K562 (cell line): ENCODE data around the gene CHRNB1. TPM values are rescaled to one million over a fixed set of nuclear protein-coding genes. Genes with fewer than 3 reads are reported as not detected.
A peak's percentile ranks its signal among the peaks of the same experiment; 100 is the strongest.

ENCODE experiments used
- CREM ChIP-seq: IDR thresholded peaks from 2 replicates; pipeline ENCODE4 v1.6.1; 2014; ENCODE audit warnings: antibody characterized with exemption, low read depth
- CSDE1 ChIP-seq, 2 experiments: fragments of 450-650 bp; IDR thresholded peaks; 2 replicates each; pipeline ENCODE4 v1.6.1; 2016; ENCODE audit warnings: mild to moderate bottlenecking in 1 of 2
- FOXJ2 ChIP-seq: fragments of 200-800 bp; sonication (Bioruptor generic); IDR thresholded peaks from 2 replicates; pipeline ENCODE4 v1.6.1; 2016; ENCODE audit warnings: missing genetic modification characterization, missing compliant biosample characterization
- FOXP4 ChIP-seq: sonication (generic); formaldehyde crosslinking; IDR thresholded peaks from 2 replicates; pipeline ENCODE4 v1.8.0; 2022; ENCODE audit warnings: mild to moderate bottlenecking, missing genetic modification reagents, borderline replicate concordance
- HCFC1 ChIP-seq: IDR thresholded peaks from 2 replicates; pipeline ENCODE4 v1.6.1; 2012; ENCODE audit warnings: low read depth, low read length, improper control_type of control experiment
- HDAC8 ChIP-seq: fragments of 450-650 bp; IDR thresholded peaks from 2 replicates; pipeline ENCODE4 v1.6.1; 2016; ENCODE audit warnings: mild to moderate bottlenecking, missing genetic modification characterization, moderate library complexity, missing compliant biosample characterization
- HMGXB4 ChIP-seq: sonication (generic); formaldehyde crosslinking; IDR thresholded peaks from 2 replicates; pipeline ENCODE4 v1.8.1; 2023; ENCODE audit warnings: mild to moderate bottlenecking, missing genetic modification reagents
- JUND ChIP-seq, 2 experiments: IDR thresholded peaks; 2 replicates in 1 of 2; 3 replicates in 1 of 2; pipeline ENCODE4 v1.6.1; 2011; ENCODE audit warnings: borderline replicate concordance in 2 of 2, low read depth in 2 of 2, low read length in 2 of 2, improper control_type of control experiment in 1 of 2, missing biosample characterization in 1 of 2, missing genetic modification characterization in 1 of 2, missing genetic modification reagents in 1 of 2
- MBD2 ChIP-seq: sonication (generic); IDR thresholded peaks from 2 replicates; pipeline ENCODE4 v1.6.1; 2016; ENCODE audit warnings: low read depth, borderline replicate concordance
- NELFE ChIP-seq: IDR thresholded peaks from 2 replicates; pipeline ENCODE4 v1.6.1; 2011; ENCODE audit warnings: mild to moderate bottlenecking; ENCODE audit not compliant: insufficient read depth, insufficient read length
- NFATC3 ChIP-seq: fragments of 450-650 bp; IDR thresholded peaks from 2 replicates; pipeline ENCODE4 v1.6.1; 2017; ENCODE audit warnings: mild to moderate bottlenecking
- NFYB ChIP-seq: IDR thresholded peaks from 2 replicates; pipeline ENCODE4 v1.6.1; 2011; ENCODE audit warnings: mild to moderate bottlenecking, moderate library complexity; ENCODE audit not compliant: insufficient read length; ENCODE audit errors: extremely low read depth
- NRF1 ChIP-seq, 2 experiments: fragments of 450-650 bp; IDR thresholded peaks in 1 of 2; conservative IDR thresholded peaks in 1 of 2; 2 replicates each; pipeline ENCODE4 v1.6.1; 2014; ENCODE audit warnings: mild to moderate bottlenecking in 2 of 2
- POLR2B ChIP-seq: fragments of 450-650 bp; IDR thresholded peaks from 2 replicates; pipeline ENCODE4 v1.6.1; 2018; ENCODE audit warnings: low read depth; ENCODE audit not compliant: partially characterized antibody
- RBM14 ChIP-seq: fragments of 200-400 bp; formaldehyde crosslinking; IDR thresholded peaks from 2 replicates; pipeline ENCODE4 v1.6.1; 2018; ENCODE audit warnings: low read depth, mild to moderate bottlenecking, low read length, moderate library complexity, borderline replicate concordance; ENCODE audit not compliant: insufficient read depth
- SLC30A9 ChIP-seq: fragments of 250-450 bp; sonication (Bioruptor Pico); IDR thresholded peaks from 2 replicates; pipeline ENCODE4 v1.8.0; 2022; ENCODE audit warnings: mild to moderate bottlenecking, moderate library complexity
- SMARCE1 ChIP-seq: fragments of 450-650 bp; IDR thresholded peaks from 2 replicates; pipeline ENCODE4 v1.7.1; 2016; ENCODE audit warnings: mild to moderate bottlenecking
- TEAD2 ChIP-seq: fragments of 450-650 bp; IDR thresholded peaks from 2 replicates; pipeline ENCODE4 v1.6.1; 2016; ENCODE audit warnings: missing genetic modification characterization, control low read depth, missing compliant biosample characterization
- ZBTB7A ChIP-seq: IDR thresholded peaks from 2 replicates; pipeline ENCODE4 v1.6.1; 2011; ENCODE audit warnings: low read depth, mild to moderate bottlenecking, low read length, moderate library complexity, borderline replicate concordance; ENCODE audit not compliant: control insufficient read depth
- ZFP1 ChIP-seq: fragments of 450-650 bp; formaldehyde crosslinking; IDR thresholded peaks from 2 replicates; pipeline ENCODE4 v1.4.0; 2020; ENCODE audit warnings: mild to moderate bottlenecking, mixed read lengths
- ZNF197 ChIP-seq: fragments of 200-800 bp; sonication (Bioruptor generic); IDR thresholded peaks from 2 replicates; pipeline ENCODE4 v1.6.1; 2016; ENCODE audit warnings: low read depth, missing genetic modification characterization, missing compliant biosample characterization
- ZNF232 ChIP-seq: sonication (generic); formaldehyde crosslinking; IDR thresholded peaks from 2 replicates; pipeline ENCODE4 v1.8.0; 2022; ENCODE audit warnings: mild to moderate bottlenecking, missing genetic modification reagents
- ZNF639 ChIP-seq, 2 experiments: fragments of 200-800 bp in 1 of 2; sonication (Bioruptor generic) in 1 of 2; sonication (generic) in 1 of 2; formaldehyde crosslinking in 1 of 2; IDR thresholded peaks in 1 of 2; conservative IDR thresholded peaks in 1 of 2; 2 replicates each; pipeline versions ENCODE4 v1.5.0 to v1.6.1; 2016 to 2020; ENCODE audit warnings: missing compliant biosample characterization in 1 of 2, missing genetic modification characterization in 1 of 2, missing genetic modification reagents in 1 of 2
- polyA plus RNA-seq, 8 experiments: library from polyadenylated mRNA; depleted of rRNA in 4 of 8; stranded (reverse) in 5 of 8; unstranded in 3 of 8; fragments of >200 nt; fragmentation: Nextera tagmentation in 2 of 8; fragmentation: Illumina TruSeq in 1 of 8; extraction: Ambion mirVana in 2 of 8; extraction: Trizol in 1 of 8; gene quantifications; 2 replicates each; pipeline versions ENCODE4 v1.2.1 to v1.2.3, GENCODE V29; 2011 to 2014; ENCODE audit warnings: inconsistent platforms in 1 of 8, missing spikeins in 1 of 8
- total RNA-seq, 7 experiments: library from RNA; depleted of rRNA in 6 of 7; stranded (reverse); fragments of >200 nt in 6 of 7; fragmentation: Illumina TruSeq in 2 of 7; extraction: Trizol in 2 of 7; gene quantifications; 2 replicates each; pipeline versions ENCODE4 v1.2.1 to v1.2.3, GENCODE V29; 2011 to 2021; ENCODE audit warnings: low replicate concordance in 1 of 7

Gene CHRNB1
- total and polyA plus RNA-seq, 9 of the 15 experiments (the other 6 are each of a cell fraction or from before 2014, with no cell fraction given): 4.7 to 12.3 (median 6.8) TPM

GRCh38 chr17:7403977-7404736 lies 40.7 kb upstream of the CHRNB1 start, which contains the start of gene TMEM256 (continued):
- peak; percentile 79 for TF ChIP-seq NFYB
- TF ChIP-seq ZNF639 (CRISPR knock-in tag; conservative IDR thresholded peaks at IDR 0.05 in 1 of 2, IDR thresholded peaks at IDR 0.05 in 1 of 2): peak in 1 of 2 experiments; percentile 46; a peak in 1 of 4 replicates
- TF ChIP-seq HCFC1: peak; percentile 27; the same call in 1 of the 2 replicates
- TF ChIP-seq ZBTB7A: peak; percentile 85
- no peak for TF ChIP-seq ZFP1
- TF ChIP-seq FOXJ2 (tag): no peak
- TF ChIP-seq MBD2: peak; percentile 89
- no peak for TF ChIP-seq HDAC8 (tag)
- no peak for TF ChIP-seq RBM14
- 0 out of 2 replicates have a peak, but pooled peaks have one; percentile 44 for TF ChIP-seq CREM
- TF ChIP-seq SMARCE1: no peak
- TF ChIP-seq TEAD2 (tag): no peak
- TF ChIP-seq ZNF232 (CRISPR knock-in tag): no peak
- TF ChIP-seq NRF1 (conservative IDR thresholded peaks at IDR 0.05 in 1 of 2, IDR thresholded peaks at IDR 0.05 in 1 of 2): peak; percentile 53 to 65; a peak in 3 of 4 replicates
- TF ChIP-seq ZNF197 (CRISPR knock-in tag): no peak
- no peak for TF ChIP-seq FOXP4 (CRISPR knock-in tag)
- no peak for TF ChIP-seq NFATC3
- TF ChIP-seq POLR2B: peak; percentile 73
- no peak for TF ChIP-seq SLC30A9 (CRISPR knock-in tag)
- TF ChIP-seq CSDE1 (IDR thresholded peaks at IDR 0.05): no peak
- TF ChIP-seq JUND (IDR thresholded peaks at IDR 0.05; ENCODE audit: borderline replicate concordance, low read depth, low read length): peak; percentile 10; the same call in 1 of the 2 replicates
- TF ChIP-seq JUND (tag; IDR thresholded peaks at IDR 0.05; ENCODE audit: borderline replicate concordance, low read depth, low read length): no peak
- no peak for TF ChIP-seq HMGXB4 (CRISPR knock-in tag)
- no peak for TF ChIP-seq NELFE
